GM21423 (cell line): ENCODE data around the gene GOLGA6D.
"Not testable (repeated sequence)": the region's sequence is repeated elsewhere in the genome, so short reads cannot be mapped to it uniquely, and the experiment has no call there.

Experiments used
- ATAC-seq: cut with Tn5 transposase; IDR thresholded peaks from one replicate; pipeline ENCODE4 v1.9.1; 2021; ENCODE audit warnings: mild to moderate bottlenecking, moderate library complexity; ENCODE audit not compliant: unreplicated experiment

Gene GOLGA6D

GRCh38 chr15:75284152-75284551 lies 1.5 kb downstream of the GOLGA6D start:
- ATAC-seq = not testable (repeated sequence)

GRCh38 chr15:75293660-75294059 lies 11.0 kb downstream of the GOLGA6D start:
- ATAC-seq = not testable (repeated sequence)

DNA sequence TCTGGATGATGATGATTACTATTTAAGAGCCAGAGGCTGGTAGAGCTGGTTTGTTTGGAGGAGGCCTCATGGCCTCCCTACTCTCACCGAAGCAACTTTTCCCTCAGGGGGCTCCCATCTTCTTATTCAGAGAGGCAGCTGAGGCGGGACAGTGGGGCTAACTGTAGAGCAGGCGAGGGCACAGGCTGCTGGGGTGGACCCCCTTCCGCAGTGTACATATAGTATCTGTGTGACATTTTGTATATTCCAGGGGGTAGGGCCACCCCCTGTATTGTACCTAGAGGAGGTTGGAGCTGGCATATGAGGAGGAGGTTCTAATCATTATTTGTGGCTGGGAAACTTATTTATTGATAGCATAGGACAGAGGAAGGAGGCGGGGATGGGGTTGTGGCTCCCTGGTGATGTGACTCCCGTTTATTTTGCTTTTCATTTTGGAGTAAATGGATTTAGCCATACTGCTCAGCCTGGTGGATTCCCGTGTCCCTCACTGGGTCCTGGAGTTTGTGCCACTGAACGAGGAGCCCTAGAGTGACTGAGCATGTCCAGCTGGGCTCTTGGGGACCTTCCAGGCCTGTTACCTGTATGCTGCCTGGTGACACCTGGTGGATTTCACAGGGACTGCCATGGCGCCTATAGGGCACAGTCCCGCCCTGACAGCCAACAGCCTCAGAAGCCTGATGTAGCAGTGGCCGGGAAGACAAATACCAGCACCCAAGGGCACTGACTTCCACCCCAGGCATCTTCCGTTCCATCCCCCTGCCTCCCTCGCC lies 16.1 kb downstream of the GOLGA6D start:
- ATAC-seq = not testable (repeated sequence)

- ATAC-seq = not testable (repeated sequence)
These were observed 16.7 kb downstream of the GOLGA6D start for GRCh38 chr15:75299311-75299688.

- ATAC-seq = not testable (repeated sequence)
These were observed 17.4 kb downstream of the GOLGA6D start for GRCh38 chr15:75300026-75300425.

- no peak for ATAC-seq
These were observed 19.7 kb downstream of the GOLGA6D start for GRCh38 chr15:75302318-75302717.

- ATAC-seq = not testable (repeated sequence)
These were observed 20.1 kb downstream of the GOLGA6D start for GRCh38 chr15:75302753-75303152.

DNA sequence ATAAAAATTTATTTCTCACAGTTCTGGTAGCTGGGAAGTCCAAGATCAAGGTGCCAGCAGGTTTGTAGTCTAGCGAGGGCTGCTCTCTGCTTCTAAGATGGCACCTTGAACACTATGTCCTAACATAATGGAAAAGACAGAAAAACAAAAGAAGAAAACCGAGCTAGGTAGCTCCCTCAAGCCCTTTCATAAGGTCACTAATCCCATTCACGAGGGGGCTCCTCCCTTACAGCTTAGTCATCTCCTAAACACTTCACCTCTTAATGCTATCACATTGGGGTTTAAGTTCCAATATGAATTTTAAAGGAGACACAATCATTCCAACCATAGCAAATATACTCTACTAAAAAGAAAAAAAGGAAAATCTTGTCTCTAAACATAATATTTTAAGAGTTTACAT lies 23.6 kb downstream of the GOLGA6D start:
- no peak for ATAC-seq

- no peak for ATAC-seq
These were observed 25.2 kb downstream of the GOLGA6D start for GRCh38 chr15:75307778-75308390.

DNA sequence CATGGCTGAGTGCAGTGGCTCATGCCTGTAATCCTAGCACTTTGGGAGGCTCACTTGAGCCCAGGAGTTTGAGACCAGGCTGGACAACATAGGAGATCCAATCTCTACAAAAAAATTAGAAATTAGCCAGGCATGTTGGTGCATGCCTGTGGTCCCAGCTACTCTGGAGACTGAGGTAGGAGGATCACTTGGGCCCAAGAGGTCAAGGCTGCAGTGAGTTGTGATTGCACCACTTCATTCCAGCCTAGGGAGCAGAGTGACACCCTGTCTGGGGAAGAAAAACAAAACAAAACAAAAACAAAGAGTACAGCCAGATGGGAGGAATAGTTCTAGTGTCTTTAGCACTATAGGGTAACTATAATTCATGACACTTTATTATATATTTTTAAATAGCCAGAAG lies 27.1 kb downstream of the GOLGA6D start:
- ATAC-seq = no peak

DNA sequence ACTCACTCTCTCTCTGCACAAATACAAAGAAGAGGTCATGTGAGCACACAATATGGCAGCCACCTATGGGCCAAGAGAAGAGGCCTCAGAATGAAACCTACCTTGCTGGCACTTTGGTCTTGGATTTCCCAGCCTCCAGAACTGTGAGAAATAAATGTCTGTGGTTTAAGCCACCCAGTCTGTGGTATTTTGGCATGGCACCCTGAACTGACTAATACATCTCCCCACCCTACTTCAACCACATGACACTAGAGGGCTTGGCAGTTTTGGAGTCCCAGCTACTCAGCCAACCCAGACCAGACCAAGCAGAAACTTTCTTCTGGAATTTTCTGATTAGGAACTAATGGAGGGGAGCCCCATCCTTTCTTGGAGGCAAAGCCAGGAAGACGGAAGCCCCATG lies 29.9 kb downstream of the GOLGA6D start:
- not testable (repeated sequence) for ATAC-seq

- ATAC-seq = no peak
These were observed 30.6 kb downstream of the GOLGA6D start for GRCh38 chr15:75313116-75313845.

GRCh38 chr15:75314552-75315290 lies 32.1 kb downstream of the GOLGA6D start:
- no peak for ATAC-seq

GRCh38 chr15:75319231-75319897 lies 36.7 kb downstream of the GOLGA6D start:
- not testable (repeated sequence) for ATAC-seq

DNA sequence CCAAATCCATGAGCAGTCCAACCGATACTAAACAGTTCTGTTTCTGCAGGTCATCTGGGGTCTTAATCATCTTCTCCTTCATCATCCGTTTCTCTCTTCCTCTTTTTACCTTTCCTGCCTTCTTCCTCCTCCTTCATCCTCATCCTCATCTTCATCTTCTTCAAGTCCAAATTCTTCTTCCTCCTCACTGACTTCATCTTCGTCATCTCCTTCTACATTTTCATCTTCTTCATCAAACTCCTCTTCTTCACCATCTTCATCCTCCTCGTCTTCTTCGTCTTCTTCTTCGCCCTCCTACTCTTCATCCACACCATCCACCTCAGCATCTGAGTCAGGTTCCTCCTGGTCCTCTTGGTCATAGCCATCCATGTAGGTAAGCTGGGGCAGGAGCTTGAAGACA lies 39.1 kb downstream of the GOLGA6D start:
- ATAC-seq = no peak

DNA sequence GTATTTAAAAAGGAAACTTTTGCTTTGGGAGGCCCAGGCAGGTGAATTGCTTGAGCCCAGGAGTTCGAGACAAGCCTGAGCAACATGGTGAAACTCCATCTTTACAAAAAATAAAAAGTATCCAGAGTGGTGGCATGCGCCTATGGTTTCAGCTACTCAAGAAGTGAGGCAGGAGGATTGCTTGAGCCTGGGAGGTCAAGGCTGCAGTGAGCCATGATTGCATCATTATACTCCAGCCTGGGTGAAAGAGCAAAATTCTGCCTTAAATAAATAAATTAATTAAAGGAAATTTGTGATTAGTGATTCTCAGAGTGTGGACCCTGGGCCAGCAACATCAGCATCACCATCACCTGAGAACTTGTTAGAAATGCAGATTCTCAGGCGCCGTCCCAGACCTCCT lies 43.3 kb downstream of the GOLGA6D start:
- no peak for ATAC-seq

DNA sequence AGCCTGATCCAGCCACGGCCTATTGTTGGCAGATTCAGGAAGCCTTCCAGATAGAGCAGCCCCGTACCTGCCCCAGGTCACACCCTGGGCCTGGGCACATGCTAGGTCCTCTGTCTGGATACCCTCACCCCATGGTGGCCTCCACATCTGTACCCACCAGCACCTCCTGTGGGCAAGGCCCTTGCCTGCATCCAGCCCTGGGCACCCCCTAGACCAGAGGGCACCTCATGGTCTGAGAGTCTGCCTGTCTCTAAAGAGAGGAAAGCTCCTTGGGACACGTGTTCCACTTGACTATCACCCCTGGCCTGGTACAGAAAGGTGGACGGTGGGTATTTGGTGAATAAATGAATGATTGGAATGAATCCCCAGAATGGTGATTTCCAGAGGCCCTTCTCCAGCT lies 44.4 kb downstream of the GOLGA6D start:
- no peak for ATAC-seq

- no peak for ATAC-seq
These were observed 44.9 kb downstream of the GOLGA6D start for GRCh38 chr15:75327491-75327890.

DNA sequence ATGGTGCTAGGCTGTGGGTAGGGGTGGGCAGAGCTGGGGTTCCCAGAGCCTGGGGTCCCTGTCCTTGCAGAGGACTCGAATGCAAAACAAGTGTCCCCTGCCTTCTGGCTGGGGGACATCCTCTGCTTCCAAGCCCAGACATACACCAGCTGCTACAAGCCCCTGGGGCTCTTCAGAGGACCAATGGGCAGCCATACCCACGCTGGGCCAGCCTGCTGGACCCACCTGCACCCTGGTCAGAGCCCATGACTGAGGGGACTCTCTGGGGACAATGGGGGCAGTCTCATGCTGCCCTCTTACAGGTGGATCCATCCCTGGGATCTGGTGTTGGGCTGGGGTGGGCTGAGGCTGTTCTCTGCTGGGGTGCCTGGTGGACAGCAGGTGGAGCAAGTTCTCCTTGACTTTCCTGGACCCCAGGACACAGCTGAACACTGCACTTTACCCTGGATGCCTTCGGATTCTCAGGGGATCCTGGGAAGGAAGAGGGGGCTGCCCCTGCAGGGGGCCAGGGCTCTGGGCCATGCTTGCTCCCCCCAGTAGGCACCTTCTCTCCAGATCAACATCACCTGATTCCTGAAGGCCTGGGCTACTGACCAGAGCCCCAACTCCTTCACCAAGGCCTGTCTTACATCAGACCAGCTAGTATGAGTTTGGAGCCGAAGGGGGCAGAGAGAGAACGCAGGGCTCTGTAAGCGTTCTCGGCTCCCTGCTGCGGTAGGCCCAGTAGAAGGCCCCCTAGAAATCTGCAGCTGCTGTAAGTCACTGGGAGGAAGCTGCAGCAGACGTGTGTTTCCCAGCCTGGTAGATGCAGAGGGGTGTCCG lies 46.1 kb downstream of the GOLGA6D start:
- no peak for ATAC-seq

GRCh38 chr15:75329571-75329970 lies 46.9 kb downstream of the GOLGA6D start:
- ATAC-seq = no peak
